K562 (cell line): ENCODE results near the gene NR6A1. TPM values are rescaled to one million over a fixed set of nuclear protein-coding genes. Genes with fewer than 3 reads are reported as not detected.

ENCODE experiments used
- ATAC-seq: fragments of 200-7000 bp; cut with Tn5 transposase; 3 replicates; pipeline ENCODE4 v1.9.1; 2020; ENCODE audit warnings: moderate library complexity
- BruUV-seq: library from RNA; stranded (reverse); fragments of 400-500 nt; replicated peaks from 2 replicates; lab custom pipeline; 2021; lab: Mats Ljungman, UMichigan
- CTCF ChIA-PET: fragments of 300-600 bp; formaldehyde crosslinking; extraction: SDS; loops from one replicate; lab custom pipeline; 2021; ENCODE audit warnings: low intra/inter-chr PET ratio; lab: Yijun Ruan, JAX
- POLR2A ChIA-PET: fragments of 300-600, 350-650 bp; sonication (Branson Sonifier 250); formaldehyde crosslinking; extraction: SDS; loops from one replicate; lab custom pipeline; 2021; ENCODE audit warnings: antibody characterized with exemption, inconsistent platforms; lab: Yijun Ruan, JAX
- DNase-seq, 4 experiments: peaks; one replicate each; pipeline versions ENCODE4 v3.0.0 to v3.0.0-alpha.2; 2011 to 2018; ENCODE audit warnings: low spot score in 3 of 4, mixed read lengths in 3 of 4; ENCODE audit errors: extremely low read depth in 1 of 4
- FAIRE-seq: peaks from 2 replicates; lab custom pipeline; 2011; peaks lifted over from hg19 to GRCh38; lab: Jason Lieb, UNC
- H2AFZ ChIP-seq: 2 replicates; pipeline ENCODE4 v1.6.0; 2011; ENCODE audit warnings: low read depth, low read length, control low read depth, inconsistent platforms
- H3K27ac ChIP-seq: fragments of 200-600 bp; 3 replicates; pipeline ENCODE4 v1.8.0; 2011; ENCODE audit warnings: low read depth, mild to moderate bottlenecking, control low read depth, inconsistent platforms, low read length, moderate library complexity, mixed read lengths; ENCODE audit errors: extremely low read depth
- H3K27me3 ChIP-seq, 2 experiments: fragments of 300-600 bp in 1 of 2; 2 replicates in 1 of 2; 3 replicates in 1 of 2; pipeline versions ENCODE4 v1.6.0 to v1.8.0; 2011; ENCODE audit warnings: inconsistent platforms in 2 of 2, low read length in 2 of 2, mild to moderate bottlenecking in 1 of 2, mixed read lengths in 1 of 2, moderate library complexity in 1 of 2; ENCODE audit not compliant: control insufficient read depth in 2 of 2, insufficient read depth in 2 of 2
- H3K36me3 ChIP-seq: fragments of 300-600 bp; 3 replicates; pipeline ENCODE4 v1.8.0; 2011; ENCODE audit warnings: mild to moderate bottlenecking, low read length, inconsistent platforms; ENCODE audit not compliant: control insufficient read depth, insufficient read depth
- H3K4me1 ChIP-seq, 2 experiments: fragments of 200-600 bp in 1 of 2; replicated peaks in 1 of 2; 2 replicates in 1 of 2; 3 replicates in 1 of 2; pipeline versions ENCODE4 v1.5.1 to v1.8.0; 2011; ENCODE audit warnings: inconsistent platforms in 2 of 2, low read length in 2 of 2, mild to moderate bottlenecking in 1 of 2, mixed read lengths in 1 of 2, moderate library complexity in 1 of 2; ENCODE audit not compliant: control insufficient read depth in 2 of 2, insufficient read depth in 2 of 2
- H3K4me2 ChIP-seq: 2 replicates; pipeline ENCODE4 v1.6.1; 2011; ENCODE audit warnings: low read length, control low read depth, inconsistent platforms, mixed read lengths; ENCODE audit not compliant: insufficient read depth
- H3K4me3 ChIP-seq: fragments of 200-600 bp; sonication (generic), shearing (Covaris generic); 2 replicates; pipeline ENCODE4 v1.5.1; 2016; ENCODE audit warnings: control low read depth, inconsistent platforms
- H3K79me2 ChIP-seq: fragments of 200-600 bp; 3 replicates; pipeline ENCODE4 v1.8.0; 2011; ENCODE audit warnings: low read length, inconsistent platforms; ENCODE audit not compliant: control insufficient read depth, insufficient read depth
- H3K9ac ChIP-seq, 2 experiments: 2 replicates each; pipeline versions ENCODE4 v1.6.0 to v1.6.1; 2011; ENCODE audit warnings: low read depth in 2 of 2, low read length in 2 of 2, control low read depth in 1 of 2, inconsistent platforms in 1 of 2, mild to moderate bottlenecking in 1 of 2, mixed read lengths in 1 of 2; ENCODE audit not compliant: insufficient read depth in 1 of 2
- H3K9me1 ChIP-seq: one replicate; pipeline ENCODE4 v1.6.0; 2011; ENCODE audit warnings: inconsistent platforms, mild to moderate bottlenecking, low read length, moderate library complexity; ENCODE audit not compliant: control insufficient read depth, insufficient read depth
- H3K9me3 ChIP-seq: replicated peaks from 2 replicates; pipeline ENCODE4 v1.5.1; 2011; ENCODE audit warnings: low read depth, low read length, inconsistent platforms; ENCODE audit not compliant: control insufficient read depth, insufficient read depth
- H4K20me1 ChIP-seq: replicated peaks from 2 replicates; pipeline ENCODE4 v1.6.1; 2011; ENCODE audit warnings: low read length, inconsistent platforms, mixed read lengths; ENCODE audit not compliant: control insufficient read depth, insufficient read depth
- CREB1 ChIP-seq, 2 experiments: sonication (generic) in 1 of 2; formaldehyde crosslinking in 1 of 2; IDR thresholded peaks; 2 replicates each; pipeline versions ENCODE4 v1.6.1 to v1.8.0; 2012 to 2022; ENCODE audit warnings: inconsistent platforms in 1 of 2, mild to moderate bottlenecking in 1 of 2, missing genetic modification reagents in 1 of 2, moderate library complexity in 1 of 2
- CTCFL ChIP-seq: IDR thresholded peaks from 2 replicates; pipeline ENCODE4 v1.6.1; 2011; ENCODE audit warnings: borderline replicate concordance, low read depth, mild to moderate bottlenecking, moderate library complexity, low read length; ENCODE audit not compliant: insufficient read depth, poor library complexity, severe bottlenecking
- DLX4 ChIP-seq: fragments of 250-450 bp; sonication (Bioruptor Pico); IDR thresholded peaks from 2 replicates; pipeline ENCODE4 v1.6.1; 2021; ENCODE audit warnings: mild to moderate bottlenecking
- KAT2B ChIP-seq: IDR thresholded peaks from one replicate; pipeline ENCODE4 v1.6.1; 2012; ENCODE audit warnings: low read depth, mild to moderate bottlenecking, control low read depth, inconsistent platforms, low read length, moderate library complexity
- MYNN ChIP-seq, 2 experiments: sonication (generic); formaldehyde crosslinking in 1 of 2; IDR thresholded peaks; 2 replicates each; pipeline versions ENCODE4 v1.5.0 to v1.6.1; 2016 to 2020; ENCODE audit warnings: antibody characterized with exemption in 1 of 2, missing genetic modification reagents in 1 of 2
- NFATC3 ChIP-seq: fragments of 450-650 bp; IDR thresholded peaks from 2 replicates; pipeline ENCODE4 v1.6.1; 2017; ENCODE audit warnings: mild to moderate bottlenecking
- NRF1 ChIP-seq, 2 experiments: fragments of 450-650 bp; IDR thresholded peaks in 1 of 2; conservative IDR thresholded peaks in 1 of 2; 2 replicates each; pipeline ENCODE4 v1.6.1; 2014; ENCODE audit warnings: mild to moderate bottlenecking in 2 of 2
- SLC30A9 ChIP-seq: fragments of 250-450 bp; sonication (Bioruptor Pico); IDR thresholded peaks from 2 replicates; pipeline ENCODE4 v1.8.0; 2022; ENCODE audit warnings: mild to moderate bottlenecking, moderate library complexity
- TGIF2 ChIP-seq: sonication (generic); formaldehyde crosslinking; IDR thresholded peaks from 2 replicates; pipeline ENCODE4 v1.8.1; 2022; ENCODE audit warnings: mild to moderate bottlenecking, missing genetic modification reagents, moderate library complexity
- TRIM25 ChIP-seq: fragments of 450-650 bp; IDR thresholded peaks from 2 replicates; pipeline ENCODE4 v1.7.0; 2016; ENCODE audit warnings: borderline replicate concordance
- ZBTB2 ChIP-seq: fragments of 450-650 bp; IDR thresholded peaks from 2 replicates; pipeline ENCODE4 v1.6.1; 2016; ENCODE audit warnings: antibody characterized with exemption
- ZNF133 ChIP-seq: fragments of 250-450 bp; sonication (Bioruptor Pico); IDR thresholded peaks from 2 replicates; pipeline ENCODE4 v1.4.0; 2020; ENCODE audit warnings: mild to moderate bottlenecking
- ZNF184 ChIP-seq: sonication (generic); formaldehyde crosslinking; IDR thresholded peaks from 2 replicates; pipeline ENCODE4 v1.5.0; 2020; ENCODE audit warnings: missing genetic modification reagents
- ZNF316 ChIP-seq: fragments of 450-650 bp; IDR thresholded peaks from 2 replicates; pipeline ENCODE4 v1.6.1; 2016
- ZNF445 ChIP-seq: fragments of 250-450 bp; sonication (Bioruptor Pico); IDR thresholded peaks from 2 replicates; pipeline ENCODE4 v1.4.0; 2020; ENCODE audit warnings: low read depth, mild to moderate bottlenecking, moderate library complexity
- ZNF639 ChIP-seq, 2 experiments: fragments of 200-800 bp in 1 of 2; sonication (Bioruptor generic) in 1 of 2; sonication (generic) in 1 of 2; formaldehyde crosslinking in 1 of 2; IDR thresholded peaks in 1 of 2; conservative IDR thresholded peaks in 1 of 2; 2 replicates each; pipeline versions ENCODE4 v1.5.0 to v1.6.1; 2016 to 2020; ENCODE audit warnings: missing compliant biosample characterization in 1 of 2, missing genetic modification characterization in 1 of 2, missing genetic modification reagents in 1 of 2
- WGBS: fragments of 100-300 bp; shearing (Covaris generic); methylation state at CpG from one replicate; pipeline ENCODE4 v1.1.6; 2016; ENCODE audit warnings: low coverage, mixed read lengths; ENCODE audit not compliant: insufficient coverage; ENCODE audit errors: missing lambda C conversion rate; 5-methylcytosine and 5-hydroxymethylcytosine counted together
- in situ Hi-C: fragments of 300-500 bp; cut with MboI; formaldehyde crosslinking; loops from 4 replicates; pipeline ENCODE4 v1.15.0; 2018; ENCODE audit warnings: inconsistent platforms, mixed read lengths
- intact Hi-C: fragments of 100-400 bp; cut with micrococcal nuclease; formaldehyde crosslinking; loops from 2 replicates; pipeline ENCODE4 v1.14.2; 2022
- polyA plus RNA-seq, 8 experiments: library from polyadenylated mRNA; depleted of rRNA in 4 of 8; stranded (reverse) in 5 of 8; unstranded in 3 of 8; fragments of >200 nt; fragmentation: Nextera tagmentation in 2 of 8; fragmentation: Illumina TruSeq in 1 of 8; extraction: Ambion mirVana in 2 of 8; extraction: Trizol in 1 of 8; gene quantifications; 2 replicates each; pipeline versions ENCODE4 v1.2.1 to v1.2.3, GENCODE V29; 2011 to 2014; ENCODE audit warnings: inconsistent platforms in 1 of 8, missing spikeins in 1 of 8
- total RNA-seq, 7 experiments: library from RNA; depleted of rRNA in 6 of 7; stranded (reverse); fragments of >200 nt in 6 of 7; fragmentation: Illumina TruSeq in 2 of 7; extraction: Trizol in 2 of 7; gene quantifications; 2 replicates each; pipeline versions ENCODE4 v1.2.1 to v1.2.3, GENCODE V29; 2011 to 2021; ENCODE audit warnings: low replicate concordance in 1 of 7

NR6A1 gene
- total and polyA plus RNA-seq, 9 of the 15 experiments (the other 6 are each of a cell fraction or from before 2014, with no cell fraction given) = 9.7 to 55.4 (median 28.3) TPM

- Histone ChIP-seq H3K36me3 (peaks cover 75% of the 10 kb centered on the region), H3K4me2 (no peak overlapping the region), H2AFZ (no peak overlapping the region), H3K9me1 (no peaks in the 10 kb centered on the region), H4K20me1 (no peaks in the 10 kb centered on the region; the same call in none of the 2 replicates), H3K27ac (no peak overlapping the region), H3K9ac (no peak overlapping the region), H3K9me3 (no peaks in the 10 kb centered on the region), H3K4me1 (no peaks in the 10 kb centered on the region; a peak in 1 of 5 replicates), H3K4me3 (no peak overlapping the region), H3K27me3 (no peaks in the 10 kb centered on the region), H3K79me2 (no peaks in the 10 kb centered on the region)
- POLR2A ChIA-PET = no interaction called here
- BruUV-seq = no TSS peak
- no peak for DNase-seq
- intact Hi-C loops (no loop called here), in situ Hi-C loops (no loop called here)
- ATAC-seq = no peak
- CTCF ChIA-PET = no interaction called here
- FAIRE-seq = no peak
- 89% methylated on average over 2 of the region's 2 CpGs for WGBS
- TF ChIP-seq TGIF2 (CRISPR knock-in tag) (no peak), ZNF184 (CRISPR knock-in tag) (no peak), ZNF316 (no peak), TRIM25 (no peak), KAT2B (no peak), NRF1 (conservative IDR thresholded peaks at IDR 0.05 in 1 of 2, IDR thresholded peaks at IDR 0.05 in 1 of 2) (no peak), CTCFL (no peak), SLC30A9 (CRISPR knock-in tag) (no peak), DLX4 (CRISPR knock-in tag) (no peak), ZNF133 (CRISPR knock-in tag) (no peak), NFATC3 (no peak), CREB1 (IDR thresholded peaks at IDR 0.05) (no peak), CREB1 (CRISPR knock-in tag; IDR thresholded peaks at IDR 0.05) (no peak), ZBTB2 (no peak), ZNF445 (CRISPR knock-in tag) (no peak), ZNF639 (CRISPR knock-in tag; conservative IDR thresholded peaks at IDR 0.05 in 1 of 2, IDR thresholded peaks at IDR 0.05 in 1 of 2) (no peak), MYNN (IDR thresholded peaks at IDR 0.05) (no peak), MYNN (CRISPR knock-in tag; IDR thresholded peaks at IDR 0.05) (no peak)
Measured at GRCh38 chr9:124531115-124531514, 240.0 kb downstream of the NR6A1 start.
